ENCODE results near the gene SRL. TPM values are rescaled to one million over a fixed set of nuclear protein-coding genes. Genes with fewer than 3 reads are reported as not detected.

Gene SRL
- total and polyA plus RNA-seq, 2 of the 13 experiments (the other 11 are each of a cell fraction or from before 2014, with no cell fraction given), result 0.05 TPM; not detected in 1

- TF ChIP-seq, protein P1, sequence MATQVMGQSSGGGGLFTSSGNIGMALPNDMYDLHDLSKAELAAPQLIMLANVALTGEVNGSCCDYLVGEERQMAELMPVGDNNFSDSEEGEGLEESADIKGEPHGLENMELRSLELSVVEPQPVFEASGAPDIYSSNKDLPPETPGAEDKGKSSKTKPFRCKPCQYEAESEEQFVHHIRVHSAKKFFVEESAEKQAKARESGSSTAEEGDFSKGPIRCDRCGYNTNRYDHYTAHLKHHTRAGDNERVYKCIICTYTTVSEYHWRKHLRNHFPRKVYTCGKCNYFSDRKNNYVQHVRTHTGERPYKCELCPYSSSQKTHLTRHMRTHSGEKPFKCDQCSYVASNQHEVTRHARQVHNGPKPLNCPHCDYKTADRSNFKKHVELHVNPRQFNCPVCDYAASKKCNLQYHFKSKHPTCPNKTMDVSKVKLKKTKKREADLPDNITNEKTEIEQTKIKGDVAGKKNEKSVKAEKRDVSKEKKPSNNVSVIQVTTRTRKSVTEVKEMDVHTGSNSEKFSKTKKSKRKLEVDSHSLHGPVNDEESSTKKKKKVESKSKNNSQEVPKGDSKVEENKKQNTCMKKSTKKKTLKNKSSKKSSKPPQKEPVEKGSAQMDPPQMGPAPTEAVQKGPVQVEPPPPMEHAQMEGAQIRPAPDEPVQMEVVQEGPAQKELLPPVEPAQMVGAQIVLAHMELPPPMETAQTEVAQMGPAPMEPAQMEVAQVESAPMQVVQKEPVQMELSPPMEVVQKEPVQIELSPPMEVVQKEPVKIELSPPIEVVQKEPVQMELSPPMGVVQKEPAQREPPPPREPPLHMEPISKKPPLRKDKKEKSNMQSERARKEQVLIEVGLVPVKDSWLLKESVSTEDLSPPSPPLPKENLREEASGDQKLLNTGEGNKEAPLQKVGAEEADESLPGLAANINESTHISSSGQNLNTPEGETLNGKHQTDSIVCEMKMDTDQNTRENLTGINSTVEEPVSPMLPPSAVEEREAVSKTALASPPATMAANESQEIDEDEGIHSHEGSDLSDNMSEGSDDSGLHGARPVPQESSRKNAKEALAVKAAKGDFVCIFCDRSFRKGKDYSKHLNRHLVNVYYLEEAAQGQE (IDR thresholded peaks at IDR 0.05; ENCODE audit: borderline replicate concordance in 1 of 2, low read depth in 1 of 2, low read length in 2 of 2), result no peak
- TF ChIP-seq ZNF143 (CRISPR knock-in tag; IDR thresholded peaks at IDR 0.05) (no peak), FOXA3 (CRISPR knock-in tag; IDR thresholded peaks at IDR 0.05) (no peak; the same call in 1 of the 2 replicates), ZNF124 (CRISPR knock-in tag; IDR thresholded peaks at IDR 0.05) (no peak; the same call in 1 of the 2 replicates), JUND (CRISPR knock-in tag; IDR thresholded peaks at IDR 0.05) (0 out of 2 replicates have a peak, but pooled peaks have one; percentile 19), TOE1 (CRISPR knock-in tag; IDR thresholded peaks at IDR 0.05) (0 out of 2 replicates have a peak, but pooled peaks have one; percentile 54), KMT2B (CRISPR knock-in tag; IDR thresholded peaks at IDR 0.05) (peak; percentile 10; the same call in 1 of the 2 replicates), ATF2 (CRISPR knock-in tag; IDR thresholded peaks at IDR 0.05) (no peak), ZNF572 (CRISPR knock-in tag; IDR thresholded peaks at IDR 0.05) (peak; percentile 86; the same call in 1 of the 2 replicates), DNMT1 (CRISPR knock-in tag; IDR thresholded peaks at IDR 0.05) (peak; percentile 34; the same call in 1 of the 2 replicates), ZNF672 (CRISPR knock-in tag; IDR thresholded peaks at IDR 0.05) (no peak), ZBTB46 (CRISPR knock-in tag; IDR thresholded peaks at IDR 0.05; ENCODE audit: borderline replicate concordance) (no peak)
- TF ChIP-seq, protein P2, sequence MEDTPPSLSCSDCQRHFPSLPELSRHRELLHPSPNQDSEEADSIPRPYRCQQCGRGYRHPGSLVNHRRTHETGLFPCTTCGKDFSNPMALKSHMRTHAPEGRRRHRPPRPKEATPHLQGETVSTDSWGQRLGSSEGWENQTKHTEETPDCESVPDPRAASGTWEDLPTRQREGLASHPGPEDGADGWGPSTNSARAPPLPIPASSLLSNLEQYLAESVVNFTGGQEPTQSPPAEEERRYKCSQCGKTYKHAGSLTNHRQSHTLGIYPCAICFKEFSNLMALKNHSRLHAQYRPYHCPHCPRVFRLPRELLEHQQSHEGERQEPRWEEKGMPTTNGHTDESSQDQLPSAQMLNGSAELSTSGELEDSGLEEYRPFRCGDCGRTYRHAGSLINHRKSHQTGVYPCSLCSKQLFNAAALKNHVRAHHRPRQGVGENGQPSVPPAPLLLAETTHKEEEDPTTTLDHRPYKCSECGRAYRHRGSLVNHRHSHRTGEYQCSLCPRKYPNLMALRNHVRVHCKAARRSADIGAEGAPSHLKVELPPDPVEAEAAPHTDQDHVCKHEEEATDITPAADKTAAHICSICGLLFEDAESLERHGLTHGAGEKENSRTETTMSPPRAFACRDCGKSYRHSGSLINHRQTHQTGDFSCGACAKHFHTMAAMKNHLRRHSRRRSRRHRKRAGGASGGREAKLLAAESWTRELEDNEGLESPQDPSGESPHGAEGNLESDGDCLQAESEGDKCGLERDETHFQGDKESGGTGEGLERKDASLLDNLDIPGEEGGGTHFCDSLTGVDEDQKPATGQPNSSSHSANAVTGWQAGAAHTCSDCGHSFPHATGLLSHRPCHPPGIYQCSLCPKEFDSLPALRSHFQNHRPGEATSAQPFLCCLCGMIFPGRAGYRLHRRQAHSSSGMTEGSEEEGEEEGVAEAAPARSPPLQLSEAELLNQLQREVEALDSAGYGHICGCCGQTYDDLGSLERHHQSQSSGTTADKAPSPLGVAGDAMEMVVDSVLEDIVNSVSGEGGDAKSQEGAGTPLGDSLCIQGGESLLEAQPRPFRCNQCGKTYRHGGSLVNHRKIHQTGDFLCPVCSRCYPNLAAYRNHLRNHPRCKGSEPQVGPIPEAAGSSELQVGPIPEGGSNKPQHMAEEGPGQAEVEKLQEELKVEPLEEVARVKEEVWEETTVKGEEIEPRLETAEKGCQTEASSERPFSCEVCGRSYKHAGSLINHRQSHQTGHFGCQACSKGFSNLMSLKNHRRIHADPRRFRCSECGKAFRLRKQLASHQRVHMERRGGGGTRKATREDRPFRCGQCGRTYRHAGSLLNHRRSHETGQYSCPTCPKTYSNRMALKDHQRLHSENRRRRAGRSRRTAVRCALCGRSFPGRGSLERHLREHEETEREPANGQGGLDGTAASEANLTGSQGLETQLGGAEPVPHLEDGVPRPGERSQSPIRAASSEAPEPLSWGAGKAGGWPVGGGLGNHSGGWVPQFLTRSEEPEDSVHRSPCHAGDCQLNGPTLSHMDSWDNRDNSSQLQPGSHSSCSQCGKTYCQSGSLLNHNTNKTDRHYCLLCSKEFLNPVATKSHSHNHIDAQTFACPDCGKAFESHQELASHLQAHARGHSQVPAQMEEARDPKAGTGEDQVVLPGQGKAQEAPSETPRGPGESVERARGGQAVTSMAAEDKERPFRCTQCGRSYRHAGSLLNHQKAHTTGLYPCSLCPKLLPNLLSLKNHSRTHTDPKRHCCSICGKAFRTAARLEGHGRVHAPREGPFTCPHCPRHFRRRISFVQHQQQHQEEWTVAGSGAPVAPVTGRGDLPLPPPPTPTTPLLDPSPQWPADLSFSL (CRISPR knock-in tag; IDR thresholded peaks at IDR 0.05), result no peak
These were observed 58.4 kb downstream of the SRL start (continued) for GRCh38 chr16:4183237-4184037.

Data from HepG2 (cell line).